IMR-90 (cell line): ENCODE results near the gene AGAP1. TPM values are rescaled to one million over a fixed set of nuclear protein-coding genes. Genes with fewer than 3 reads are reported as not detected.

Experiments used
- ATAC-seq: fragments of 200-7000 bp; cut with Tn5 transposase; 2 replicates; pipeline ENCODE4 v1.9.1; 2020; ENCODE audit warnings: low read depth, mild to moderate bottlenecking, moderate library complexity
- BruUV-seq: library from RNA; stranded (reverse); fragments of 400-500 nt; replicated peaks from 2 replicates; lab custom pipeline; 2021; lab: Mats Ljungman, UMichigan
- CTCF ChIA-PET: fragments of 300-600 bp; formaldehyde crosslinking; extraction: SDS; loops from one replicate; lab custom pipeline; 2021; ENCODE audit warnings: antibody characterized with exemption; lab: Yijun Ruan, JAX
- POLR2A ChIA-PET: fragments of 300-600 bp; sonication (Branson Sonifier 250); formaldehyde crosslinking; loops from one replicate; lab custom pipeline; 2022; ENCODE audit warnings: antibody characterized with exemption; ENCODE audit not compliant: unreplicated experiment; lab: Charles Lee
- DNase-seq: peaks from one replicate; pipeline ENCODE4 v3.0.0; 2013
- H2AFZ ChIP-seq: replicated peaks from 2 replicates; pipeline ENCODE3; 2013; ENCODE audit warnings: low read length, mild to moderate bottlenecking; ENCODE audit not compliant: poor library complexity
- H2AK5ac ChIP-seq: 2 replicates; pipeline ENCODE4 v1.6.1; 2013; ENCODE audit warnings: low read depth, low read length, inconsistent platforms
- H2AK9ac ChIP-seq: replicated peaks from 2 replicates; pipeline ENCODE3; 2013; ENCODE audit warnings: mild to moderate bottlenecking, low read depth, low read length, moderate library complexity; ENCODE audit not compliant: poor library complexity
- H2BK120ac ChIP-seq: 2 replicates; pipeline ENCODE4 v1.6.1; 2013; ENCODE audit warnings: low read depth, low read length, inconsistent platforms
- H2BK15ac ChIP-seq: 3 replicates; pipeline ENCODE4 v1.6.1; 2013; ENCODE audit warnings: low read depth, low read length, inconsistent platforms
- H2BK20ac ChIP-seq: 2 replicates; pipeline ENCODE4 v1.6.1; 2013; ENCODE audit warnings: low read depth, mild to moderate bottlenecking, inconsistent platforms, low read length, moderate library complexity
- H2BK5ac ChIP-seq: 2 replicates; pipeline ENCODE4 v1.6.1; 2013; ENCODE audit warnings: mild to moderate bottlenecking, low read depth, low read length, inconsistent platforms; ENCODE audit not compliant: poor library complexity, severe bottlenecking
- H3K14ac ChIP-seq: replicated peaks from 2 replicates; pipeline ENCODE4 v1.6.1; 2013; ENCODE audit warnings: low read depth, low read length, inconsistent platforms
- H3K18ac ChIP-seq: 2 replicates; pipeline ENCODE4 v1.6.1; 2013; ENCODE audit warnings: low read depth, low read length, control low read depth
- H3K23ac ChIP-seq: 2 replicates; pipeline ENCODE4 v1.6.1; 2013; ENCODE audit warnings: low read depth, low read length, inconsistent platforms
- H3K27ac ChIP-seq: 2 replicates; pipeline ENCODE4 v1.5.1; 2013; ENCODE audit warnings: mild to moderate bottlenecking, control low read depth, low read length; ENCODE audit not compliant: insufficient read depth
- H3K27me3 ChIP-seq: 2 replicates; pipeline ENCODE4 v1.6.1; 2013; ENCODE audit warnings: low read length; ENCODE audit not compliant: control insufficient read depth, insufficient read depth
- H3K36me3 ChIP-seq: 2 replicates; pipeline ENCODE4 v1.6.1; 2013; ENCODE audit warnings: low read length, mixed read lengths; ENCODE audit not compliant: control insufficient read depth, insufficient read depth
- H3K4ac ChIP-seq: 2 replicates; pipeline ENCODE4 v1.6.1; 2013; ENCODE audit warnings: low read depth, low read length, inconsistent platforms
- H3K4me1 ChIP-seq: 2 replicates; pipeline ENCODE4 v1.6.1; 2013; ENCODE audit warnings: low read length, mixed read lengths; ENCODE audit not compliant: control insufficient read depth, insufficient read depth
- H3K4me2 ChIP-seq: 2 replicates; pipeline ENCODE4 v1.6.1; 2013; ENCODE audit warnings: low read depth, mild to moderate bottlenecking, control low read depth, low read length, moderate library complexity
- H3K4me3 ChIP-seq: 2 replicates; pipeline ENCODE4 v1.5.1; 2013; ENCODE audit warnings: low read depth, mild to moderate bottlenecking, control low read depth, low read length, moderate library complexity; ENCODE audit not compliant: insufficient read depth
- H3K56ac ChIP-seq: 2 replicates; pipeline ENCODE4 v1.6.1; 2013; ENCODE audit warnings: low read length, inconsistent platforms; ENCODE audit not compliant: insufficient read depth; ENCODE audit errors: extremely low read depth
- H3K79me1 ChIP-seq, 2 experiments: 2 replicates each; pipeline ENCODE4 v1.6.1; 2013; ENCODE audit warnings: low read length in 2 of 2, inconsistent platforms in 1 of 2, low read depth in 1 of 2
- H3K9ac ChIP-seq: 2 replicates; pipeline ENCODE4 v1.6.1; 2013; ENCODE audit warnings: low read depth, low read length, control low read depth
- H3K9me1 ChIP-seq: 2 replicates; pipeline ENCODE4 v1.6.1; 2013; ENCODE audit warnings: low read length, inconsistent platforms; ENCODE audit not compliant: insufficient read depth
- H3K9me3 ChIP-seq: 2 replicates; pipeline ENCODE4 v1.6.1; 2013; ENCODE audit warnings: low read length; ENCODE audit not compliant: control insufficient read depth, insufficient read depth
- H4K20me1 ChIP-seq: 2 replicates; pipeline ENCODE4 v1.6.1; 2013; ENCODE audit warnings: low read length, inconsistent platforms; ENCODE audit not compliant: insufficient read depth
- H4K5ac ChIP-seq: 2 replicates; pipeline ENCODE4 v1.6.1; 2013; ENCODE audit warnings: mild to moderate bottlenecking, low read depth, low read length, control low read depth
- H4K8ac ChIP-seq, 2 experiments: 2 replicates each; pipeline ENCODE4 v1.6.1; 2013; ENCODE audit warnings: low read depth in 2 of 2, low read length in 2 of 2, control low read depth in 1 of 2, inconsistent platforms in 1 of 2
- H4K91ac ChIP-seq: 2 replicates; pipeline ENCODE4 v1.6.1; 2013; ENCODE audit warnings: low read depth, low read length, inconsistent platforms; ENCODE audit not compliant: insufficient read depth
- BHLHE40 ChIP-seq: fragments of 150-350 bp; IDR thresholded peaks from 2 replicates; pipeline ENCODE4 v1.6.1; 2016; ENCODE audit warnings: mild to moderate bottlenecking, low read depth, low read length
- CEBPB ChIP-seq: IDR thresholded peaks from 2 replicates; pipeline ENCODE4 v1.6.1; 2012; ENCODE audit warnings: low read depth, low read length, improper control_type of control experiment
- CHD1 ChIP-seq: IDR thresholded peaks from 2 replicates; pipeline ENCODE4 v1.6.1; 2012; ENCODE audit warnings: low read depth, low read length, improper control_type of control experiment
- CTCF ChIP-seq: conservative IDR thresholded peaks from 2 replicates; pipeline ENCODE4 v1.5.1; 2012; ENCODE audit warnings: mild to moderate bottlenecking, low read depth, low read length, improper control_type of control experiment
- ELK1 ChIP-seq: fragments of 150-350 bp; IDR thresholded peaks from 2 replicates; pipeline ENCODE4 v1.6.1; 2016; ENCODE audit warnings: low read depth, mild to moderate bottlenecking, low read length, moderate library complexity, borderline replicate concordance
- FOS ChIP-seq: fragments of 150-350 bp; IDR thresholded peaks from 2 replicates; pipeline ENCODE4 v1.6.1; 2016; ENCODE audit warnings: low read depth, low read length
- MAFK ChIP-seq: IDR thresholded peaks from 2 replicates; pipeline ENCODE4 v1.6.1; 2012; ENCODE audit warnings: low read depth, low read length, improper control_type of control experiment
- MAZ ChIP-seq: IDR thresholded peaks from 2 replicates; pipeline ENCODE4 v1.6.1; 2012; ENCODE audit warnings: low read depth, mild to moderate bottlenecking, low read length, improper control_type of control experiment, moderate library complexity, borderline replicate concordance
- MXI1 ChIP-seq: IDR thresholded peaks from 2 replicates; pipeline ENCODE4 v1.6.1; 2012; ENCODE audit warnings: low read depth, mild to moderate bottlenecking, low read length, moderate library complexity, borderline replicate concordance
- NFE2L2 ChIP-seq: fragments of 150-350 bp; IDR thresholded peaks from 2 replicates; pipeline ENCODE4 v1.6.1; 2016; ENCODE audit warnings: low read depth, mild to moderate bottlenecking, low read length
- POLR2A ChIP-seq: IDR thresholded peaks from 2 replicates; pipeline ENCODE4 v1.6.1; 2012; ENCODE audit warnings: mild to moderate bottlenecking, low read depth, low read length
- RAD21 ChIP-seq: IDR thresholded peaks from 2 replicates; pipeline ENCODE4 v1.6.1; 2012; ENCODE audit warnings: low read length, improper control_type of control experiment
- RCOR1 ChIP-seq: IDR thresholded peaks from 2 replicates; pipeline ENCODE4 v1.6.1; 2012; ENCODE audit warnings: mild to moderate bottlenecking, low read length, improper control_type of control experiment; ENCODE audit not compliant: insufficient replicate concordance
- RFX5 ChIP-seq: IDR thresholded peaks from 2 replicates; pipeline ENCODE4 v1.8.0; 2012; ENCODE audit warnings: low read depth, mild to moderate bottlenecking, low read length, moderate library complexity
- SMC3 ChIP-seq: fragments of 150-350 bp; IDR thresholded peaks from 2 replicates; pipeline ENCODE4 v1.6.1; 2016; ENCODE audit warnings: low read depth, mild to moderate bottlenecking, antibody characterized with exemption, low read length, moderate library complexity
- USF2 ChIP-seq: fragments of 150-350 bp; IDR thresholded peaks from 2 replicates; pipeline ENCODE4 v1.6.1; 2017; ENCODE audit warnings: mild to moderate bottlenecking, antibody characterized with exemption, low read length, low read depth
- WGBS, 2 experiments: methylation state at CpG; one replicate each; pipeline versions ENCODE4 v1.1.5 to v1.1.7; 2013; ENCODE audit warnings: missing lambda C conversion rate in 2 of 2; ENCODE audit not compliant: insufficient read length in 1 of 2; ENCODE audit errors: extremely low coverage in 2 of 2; 5-methylcytosine and 5-hydroxymethylcytosine counted together
- dilution Hi-C: fragments of 300-500 bp; cut with HindIII; formaldehyde crosslinking; loops from one replicate; pipeline ENCODE4 v1.14.3; 2018; ENCODE audit warnings: low sequenced_read_pairs; ENCODE audit not compliant: unreplicated experiment
- in situ Hi-C: fragments of 300-500 bp; cut with MboI; formaldehyde crosslinking; loops from 3 replicates; pipeline ENCODE4 v1.14.3; 2019; ENCODE audit warnings: low sequenced_read_pairs, inconsistent platforms, mixed read lengths
- intact Hi-C: fragments of 100-400 bp; cut with micrococcal nuclease; formaldehyde crosslinking; loops from 2 replicates; pipeline ENCODE4 v1.10.0; 2022
- polyA plus RNA-seq, 3 experiments: library from polyadenylated mRNA; depleted of rRNA; stranded (reverse); fragments of >200 nt; gene quantifications; 2 replicates each; pipeline ENCODE4 v1.2.3, GENCODE V29; 2012; ENCODE audit warnings: low replicate concordance in 1 of 3
- total RNA-seq: library from RNA; depleted of rRNA; stranded (reverse); fragments of >200 nt; gene quantifications from 2 replicates; pipeline ENCODE4 v1.2.3, GENCODE V29; 2012

AGAP1 gene
- total and polyA plus RNA-seq, 2 of the 4 experiments (the other 2 are of a cell fraction) = 15.1 to 16.4 TPM

GRCh38 chr2:235549735-235550377 lies 56.0 kb downstream of the AGAP1 start:
- H2BK120ac ChIP-seq = no peak overlapping the region
- H2AK5ac ChIP-seq = no peak overlapping the region
- no peaks in the 10 kb centered on the region for H3K36me3 ChIP-seq
- H3K9ac ChIP-seq = no peak overlapping the region
- H3K79me1 ChIP-seq = peaks cover 23 to 78% of the 10 kb centered on the region in 2 experiments
- H3K18ac ChIP-seq = no peak overlapping the region
- TF ChIP-seq RFX5 (no peak), ELK1 (no peak), USF2 (no peak), BHLHE40 (no peak), CEBPB (no peak), MAZ (no peak), POLR2A (no peak), RAD21 (no peak), CHD1 (no peak), MAFK (no peak), MXI1 (no peak), SMC3 (no peak), NFE2L2 (no peak), FOS (no peak), CTCF (no peak), RCOR1 (no peak)
- no peak overlapping the region for H4K8ac ChIP-seq
- H2BK20ac ChIP-seq = no peak overlapping the region
- ATAC-seq = no peak
- DNase-seq = no peak
- H3K9me3 ChIP-seq = no peaks in the 10 kb centered on the region
- H3K4me3 ChIP-seq = no peak overlapping the region
- H3K27me3 ChIP-seq = no peaks in the 10 kb centered on the region
- H2BK5ac ChIP-seq = no peak overlapping the region
- H3K4me2 ChIP-seq = no peak overlapping the region
- H3K27ac ChIP-seq = no peak overlapping the region
- ChIA-PET POLR2A (interaction anchor here (0.6 kb wide), 1 partner anchor 287 kb away, joined by 3 read pairs; no protein-coding TSS in a partner anchor), CTCF (no interaction called here)
- peaks cover 11% of the 10 kb centered on the region for H3K9me1 ChIP-seq
- dilution Hi-C loops (no loop called here), intact Hi-C loops (no loop called here), in situ Hi-C loops (no loop called here)
- no TSS peak for BruUV-seq
- peaks cover 84% of the 10 kb centered on the region for H4K20me1 ChIP-seq
- no peak overlapping the region for H4K5ac ChIP-seq
- H2BK15ac ChIP-seq = no peak overlapping the region
- no peak overlapping the region for H3K4ac ChIP-seq
- no peak overlapping the region for H4K91ac ChIP-seq
- 87% methylated on average over 14 of the region's 19 CpGs; no CpG with 5 or more reads in 1 of the 2 experiments for WGBS, 2 experiments
- H3K14ac ChIP-seq = no peak overlapping the region
- H3K56ac ChIP-seq = no peak overlapping the region
- H2AK9ac ChIP-seq = no peak overlapping the region
- H2AFZ ChIP-seq = no peak overlapping the region
- peaks cover 4% of the 10 kb centered on the region; the same call in 1 of the 2 replicates for H3K4me1 ChIP-seq
- no peak overlapping the region for H3K23ac ChIP-seq
